Measurements from ENCODE around the gene SLC17A1. TPM values are rescaled to one million over a fixed set of nuclear protein-coding genes. Genes with fewer than 3 reads are reported as not detected.

Gene SLC17A1
- total RNA-seq, 2 experiments from 2014 or later, result not detected

GRCh38 chr6:25754535-25754934 is 77.3 kb downstream of the SLC17A1 start, which contains the start of gene SLC17A4:
Gene SLC17A4 (plus strand): TSS chr6:25754742. CDS start chr6:25761963, 7,221 bp downstream.
- ChIA-PET CTCF (no interaction called here), POLR2A (no interaction called here)
- no peak within 1 kb of the TSS for H3K4me3 Mint-ChIP-seq
- H3K9me3 ChIP-seq (ENCODE audit: control insufficient read depth in 1 of 2, insufficient read depth in 1 of 2, low read length in 2 of 2), result no peaks in the 10 kb centered on the region
- DNase-seq (no peak), ATAC-seq (ENCODE audit: poor library complexity) (no peak)
- no peaks in the 10 kb centered on the region for H3K4me1 ChIP-seq (ENCODE audit: insufficient read depth, low read length)
- no peaks in the 10 kb centered on the region for H3K27me3 ChIP-seq (ENCODE audit: control insufficient read depth in 1 of 2, insufficient read depth in 2 of 2, low read length in 2 of 2)
- H3K4me1 Mint-ChIP-seq (ENCODE audit: low read depth), result no peaks in the 10 kb centered on the region
- intact Hi-C loops (cut with DNase I, micrococcal nuclease), result no loop called here
- TF ChIP-seq CTCF (IDR thresholded peaks at IDR 0.05), result no peak
- H3K27me3 Mint-ChIP-seq, result no peaks in the 10 kb centered on the region
- no peaks in the 10 kb centered on the region for H3K36me3 ChIP-seq (ENCODE audit: insufficient read depth, low read length)
- H3K27ac Mint-ChIP-seq, result no peak within 1 kb of the TSS
- H3K36me3 Mint-ChIP-seq (ENCODE audit: low read depth), result no peaks in the 10 kb centered on the region
- H3K4me3 ChIP-seq (ENCODE audit: low read length), result no peak within 1 kb of the TSS
- no peak within 1 kb of the TSS for H3K27ac ChIP-seq (ENCODE audit: low read depth in 1 of 2, low read length in 2 of 2)
- H3K9me3 Mint-ChIP-seq, result no peaks in the 10 kb centered on the region

- CTCF ChIA-PET, result no interaction called here
- TF ChIP-seq CTCF (IDR thresholded peaks at IDR 0.05), result no peak
- Histone ChIP-seq H3K27ac (ENCODE audit: low read depth in 1 of 2, low read length in 2 of 2) (no peak overlapping the region), H3K36me3 (ENCODE audit: insufficient read depth, low read length) (no peaks in the 10 kb centered on the region), H3K27me3 (ENCODE audit: control insufficient read depth in 1 of 2, insufficient read depth in 2 of 2, low read length in 2 of 2) (no peaks in the 10 kb centered on the region), H3K4me3 (ENCODE audit: low read length) (no peak overlapping the region), H3K9me3 (ENCODE audit: control insufficient read depth in 1 of 2, insufficient read depth in 1 of 2, low read length in 2 of 2) (no peaks in the 10 kb centered on the region), H3K4me1 (ENCODE audit: insufficient read depth, low read length) (no peaks in the 10 kb centered on the region)
- H3K27me3 Mint-ChIP-seq, result no peaks in the 10 kb centered on the region
- no peaks in the 10 kb centered on the region for H3K36me3 Mint-ChIP-seq (ENCODE audit: low read depth)
- DNase-seq, result no peak
- no peaks in the 10 kb centered on the region for H3K9me3 Mint-ChIP-seq
- H3K4me3 Mint-ChIP-seq, result no peak overlapping the region
- H3K4me1 Mint-ChIP-seq (ENCODE audit: low read depth), result no peaks in the 10 kb centered on the region
- intact Hi-C loops (cut with DNase I, micrococcal nuclease), result no loop called here
- no peak overlapping the region for H3K27ac Mint-ChIP-seq
- POLR2A ChIA-PET, result no interaction called here
- no peak for ATAC-seq (ENCODE audit: poor library complexity)
Measured at GRCh38 chr6:25753079-25753478, 78.8 kb downstream of the SLC17A1 start.

GRCh38 chr6:25750906-25751305 is 80.9 kb downstream of the SLC17A1 start:
- H3K27ac ChIP-seq (ENCODE audit: low read depth in 1 of 2, low read length in 2 of 2), result no peak overlapping the region
- POLR2A ChIA-PET, result no interaction called here
- no peaks in the 10 kb centered on the region for H3K27me3 Mint-ChIP-seq
- intact Hi-C loops (cut with DNase I, micrococcal nuclease), result no loop called here
- DNase-seq, result no peak
- no peaks in the 10 kb centered on the region for H3K36me3 ChIP-seq (ENCODE audit: insufficient read depth, low read length)
- no peaks in the 10 kb centered on the region for H3K27me3 ChIP-seq (ENCODE audit: control insufficient read depth in 1 of 2, insufficient read depth in 2 of 2, low read length in 2 of 2)
- H3K4me1 Mint-ChIP-seq (ENCODE audit: low read depth), result no peaks in the 10 kb centered on the region
- H3K36me3 Mint-ChIP-seq (ENCODE audit: low read depth), result no peaks in the 10 kb centered on the region
- H3K4me1 ChIP-seq (ENCODE audit: insufficient read depth, low read length), result no peaks in the 10 kb centered on the region
- no peak for TF ChIP-seq CTCF (IDR thresholded peaks at IDR 0.05)
- no peak for ATAC-seq (ENCODE audit: poor library complexity)
- CTCF ChIA-PET, result interaction anchor here (0.9 kb wide), 1 partner anchor 9 kb away, joined by 5 read pairs; no protein-coding TSS in a partner anchor
- no peak overlapping the region for H3K4me3 Mint-ChIP-seq
- no peaks in the 10 kb centered on the region for H3K9me3 Mint-ChIP-seq
- no peak overlapping the region for H3K4me3 ChIP-seq (ENCODE audit: low read length)
- H3K27ac Mint-ChIP-seq, result no peak overlapping the region
- H3K9me3 ChIP-seq (ENCODE audit: control insufficient read depth in 1 of 2, insufficient read depth in 1 of 2, low read length in 2 of 2), result no peaks in the 10 kb centered on the region
